Nephron progenitor cell (in vitro differentiated cells): ENCODE data around the gene RDH8.
A peak's percentile ranks its signal among the peaks of the same experiment; 100 is the strongest.

Source experiments
- DNase-seq: peaks from one replicate; pipeline ENCODE4 v3.0.0; 2021
- H3K27ac Mint-ChIP-seq: 2 replicates; pipeline ENCODE4 v1.8.0; 2021; ENCODE audit warnings: mild to moderate bottlenecking, moderate library complexity, mixed read lengths
- H3K27me3 Mint-ChIP-seq: 2 replicates; pipeline ENCODE4 v1.8.0; 2021; ENCODE audit warnings: mild to moderate bottlenecking, low read depth, mixed read lengths; ENCODE audit not compliant: poor library complexity
- H3K36me3 Mint-ChIP-seq: 2 replicates; pipeline ENCODE4 v1.8.0; 2021; ENCODE audit warnings: low read depth, mixed read lengths
- H3K4me1 Mint-ChIP-seq: 2 replicates; pipeline ENCODE4 v1.8.0; 2021; ENCODE audit warnings: mixed read lengths
- H3K4me3 Mint-ChIP-seq: 2 replicates; pipeline ENCODE4 v1.8.0; 2021; ENCODE audit warnings: mild to moderate bottlenecking, moderate library complexity, mixed read lengths
- H3K9me3 Mint-ChIP-seq: 2 replicates; pipeline ENCODE4 v1.8.0; 2021; ENCODE audit warnings: mild to moderate bottlenecking, moderate library complexity, mixed read lengths
- CTCF ChIP-seq: fragments of 200-600 bp; sonication (generic); IDR thresholded peaks from 2 replicates; pipeline ENCODE4 v1.5.0; 2021; ENCODE audit warnings: antibody characterized with exemption

Gene RDH8

GRCh38 chr19:10061717-10062310, 48.5 kb downstream of the RDH8 start:
- peak; percentile 30 for DNase-seq
- Mint-ChIP-seq H3K27ac (no peak overlapping the region), H3K4me1 (no peaks in the 10 kb centered on the region), H3K27me3 (peaks cover 70% of the 10 kb centered on the region), H3K36me3 (no peaks in the 10 kb centered on the region), H3K9me3 (peaks cover 11% of the 10 kb centered on the region), H3K4me3 (no peak overlapping the region)
- no peak for TF ChIP-seq CTCF

GRCh38 chr19:10068205-10068604, 54.9 kb downstream of the RDH8 start:
- H3K9me3 Mint-ChIP-seq = peaks cover 11% of the 10 kb centered on the region
- peaks cover 47% of the 10 kb centered on the region for H3K27me3 Mint-ChIP-seq

GRCh38 chr19:10069046-10069445, 55.8 kb downstream of the RDH8 start:
- TF ChIP-seq CTCF = no peak
- DNase-seq = no peak
- H3K4me1 Mint-ChIP-seq = no peaks in the 10 kb centered on the region
- H3K4me3 Mint-ChIP-seq = no peak overlapping the region
- H3K9me3 Mint-ChIP-seq = peaks cover 12% of the 10 kb centered on the region
- peaks cover 45% of the 10 kb centered on the region for H3K27me3 Mint-ChIP-seq
- no peaks in the 10 kb centered on the region for H3K36me3 Mint-ChIP-seq
- no peak overlapping the region for H3K27ac Mint-ChIP-seq

More at GRCh38 chr19:10068205-10068604, 54.9 kb downstream of the RDH8 start:
- no peak for DNase-seq
- Mint-ChIP-seq H3K27ac (no peak overlapping the region), H3K4me1 (no peaks in the 10 kb centered on the region), H3K4me3 (no peak overlapping the region), H3K36me3 (no peaks in the 10 kb centered on the region)
- TF ChIP-seq CTCF = no peak

GRCh38 chr19:10070730-10071446, 57.6 kb downstream of the RDH8 start:
- Mint-ChIP-seq H3K4me3 (no peak overlapping the region), H3K4me1 (no peaks in the 10 kb centered on the region), H3K27ac (no peak overlapping the region), H3K27me3 (peaks cover 47% of the 10 kb centered on the region), H3K36me3 (no peaks in the 10 kb centered on the region), H3K9me3 (peaks cover 13% of the 10 kb centered on the region)
- no peak for TF ChIP-seq CTCF
- DNase-seq = no peak
